SK-N-SH (cell line): ENCODE results near the gene CUBN. TPM values are rescaled to one million over a fixed set of nuclear protein-coding genes. Genes with fewer than 3 reads are reported as not detected.

Experiments
- CTCF ChIA-PET: fragments of 300-600, 350-600 bp; formaldehyde crosslinking; extraction: SDS; loops from one replicate; lab custom pipeline; 2021; lab: Yijun Ruan, JAX
- POLR2A ChIA-PET: fragments of 350-600 bp; sonication (Branson Sonifier 250); formaldehyde crosslinking; extraction: SDS; loops from one replicate; lab custom pipeline; 2020; ENCODE audit warnings: antibody characterized with exemption, inconsistent platforms; lab: Yijun Ruan, JAX
- DNase-seq: peaks from one replicate; pipeline ENCODE4 v3.0.0; 2012
- H2AFZ ChIP-seq: fragments of 200-600 bp; sonication (generic); 2 replicates; pipeline ENCODE4 v1.8.1; 2016; ENCODE audit warnings: antibody characterized with exemption, mild to moderate bottlenecking, low read depth
- H3F3A ChIP-seq: fragments of 200-600 bp; sonication (generic); replicated peaks from 2 replicates; pipeline ENCODE3; 2016; ENCODE audit warnings: antibody characterized with exemption, mild to moderate bottlenecking; ENCODE audit not compliant: insufficient read depth
- H3K27ac ChIP-seq, 2 experiments: fragments of 200-500 bp in 1 of 2; fragments of 200-600 bp in 1 of 2; sonication (Bioruptor generic) in 1 of 2; sonication (generic), shearing (Covaris generic) in 1 of 2; 2 replicates each; pipeline versions ENCODE4 v1.5.1 to v1.6.1; 2014 to 2016; ENCODE audit warnings: low read depth in 2 of 2, inconsistent platforms in 1 of 2, low read length in 1 of 2, mild to moderate bottlenecking in 1 of 2, mixed read lengths in 1 of 2
- H3K27me3 ChIP-seq: fragments of 200-600 bp; sonication (generic), shearing (Covaris generic); 2 replicates; pipeline ENCODE4 v1.6.1; 2016; ENCODE audit warnings: mixed run types; ENCODE audit not compliant: insufficient read depth
- H3K36me3 ChIP-seq, 2 experiments: fragments of 200-500 bp in 1 of 2; fragments of 200-600 bp in 1 of 2; sonication (Bioruptor generic) in 1 of 2; sonication (generic) in 1 of 2; replicated peaks in 1 of 2; 2 replicates each; pipeline versions ENCODE3 to v1.5.1; 2014 to 2016; ENCODE audit warnings: low read length in 1 of 2, mild to moderate bottlenecking in 1 of 2; ENCODE audit not compliant: insufficient read depth in 2 of 2, control insufficient read depth in 1 of 2
- H3K4me1 ChIP-seq, 2 experiments: fragments of 200-500 bp in 1 of 2; fragments of 200-600 bp in 1 of 2; sonication (Bioruptor generic) in 1 of 2; sonication (generic), shearing (Covaris generic) in 1 of 2; 2 replicates each; pipeline versions ENCODE4 v1.5.1 to v1.6.1; 2014 to 2016; ENCODE audit warnings: low read depth in 1 of 2, low read length in 1 of 2, mixed run types in 1 of 2; ENCODE audit not compliant: insufficient read depth in 2 of 2, control insufficient read depth in 1 of 2
- H3K4me2 ChIP-seq: fragments of 200-600 bp; sonication (generic), shearing (Covaris generic); 2 replicates; pipeline ENCODE4 v1.6.1; 2017; ENCODE audit warnings: mixed run types
- H3K4me3 ChIP-seq, 2 experiments: fragments of 200-500 bp in 1 of 2; fragments of 200-600 bp in 1 of 2; sonication (Bioruptor generic) in 1 of 2; sonication (generic), shearing (Covaris generic) in 1 of 2; 2 replicates each; pipeline versions ENCODE4 v1.5.1 to v1.8.1; 2014 to 2016; ENCODE audit warnings: low read depth in 2 of 2, inconsistent platforms in 1 of 2, low read length in 1 of 2, mild to moderate bottlenecking in 1 of 2, mixed read lengths in 1 of 2, moderate library complexity in 1 of 2
- H3K79me2 ChIP-seq: fragments of 200-600 bp; sonication (generic); 2 replicates; pipeline ENCODE4 v1.8.1; 2017; ENCODE audit warnings: mild to moderate bottlenecking; ENCODE audit not compliant: insufficient read depth
- H3K9ac ChIP-seq: fragments of 200-600 bp; sonication (generic); 2 replicates; pipeline ENCODE4 v1.6.1; 2017; ENCODE audit warnings: mixed run types
- H3K9me2 ChIP-seq: fragments of 200-600 bp; sonication (generic); 2 replicates; pipeline ENCODE4 v1.6.1; 2017; ENCODE audit warnings: mixed run types
- H3K9me3 ChIP-seq: fragments of 200-600 bp; sonication (generic); 2 replicates; pipeline ENCODE4 v1.6.1; 2017; ENCODE audit warnings: mixed run types, mild to moderate bottlenecking, moderate library complexity
- H4K20me1 ChIP-seq: fragments of 200-600 bp; sonication (generic); 2 replicates; pipeline ENCODE4 v1.6.1; 2017; ENCODE audit warnings: mild to moderate bottlenecking, mixed run types; ENCODE audit not compliant: insufficient read depth
- CHD2 ChIP-seq: fragments of 150-350 bp; IDR thresholded peaks from 2 replicates; pipeline ENCODE4 v1.6.1; 2018; ENCODE audit warnings: low read length; ENCODE audit not compliant: partially characterized antibody
- ELF1 ChIP-seq: IDR thresholded peaks from 2 replicates; pipeline ENCODE4 v1.4.0; 2012
- EP300 ChIP-seq, 2 experiments: IDR thresholded peaks; 2 replicates each; pipeline versions ENCODE4 v1.4.0 to v1.6.1; 2012; ENCODE audit warnings: borderline replicate concordance in 1 of 2, low read depth in 1 of 2, low read length in 1 of 2
- EZH2phosphoT487 ChIP-seq: fragments of 200-600 bp; sonication (generic); IDR thresholded peaks from 2 replicates; pipeline ENCODE4 v1.6.1; 2017; ENCODE audit warnings: low read depth, mixed run types, mild to moderate bottlenecking, antibody characterized with exemption, moderate library complexity, borderline replicate concordance
- FOXJ3 ChIP-seq: sonication (generic); formaldehyde crosslinking; IDR thresholded peaks from 2 replicates; pipeline ENCODE4 v1.5.1; 2020; ENCODE audit warnings: mild to moderate bottlenecking, missing genetic modification reagents
- FOXM1 ChIP-seq: IDR thresholded peaks from 2 replicates; pipeline ENCODE4 v1.4.0; 2012; ENCODE audit warnings: low read depth, mild to moderate bottlenecking
- GABPA ChIP-seq: IDR thresholded peaks from 2 replicates; pipeline ENCODE4 v1.4.0; 2012; ENCODE audit warnings: low read depth, mild to moderate bottlenecking
- JUND ChIP-seq: IDR thresholded peaks from 2 replicates; pipeline ENCODE4 v1.4.0; 2012
- POLR2AphosphoS5 ChIP-seq: IDR thresholded peaks from 2 replicates; pipeline ENCODE4 v1.6.1; 2012; ENCODE audit warnings: low read depth, low read length
- RAD21 ChIP-seq: IDR thresholded peaks from 2 replicates; pipeline ENCODE4 v1.6.1; 2012; ENCODE audit warnings: mild to moderate bottlenecking, low read length
- RFX5 ChIP-seq: IDR thresholded peaks from 2 replicates; pipeline ENCODE4 v1.6.1; 2012; ENCODE audit warnings: mild to moderate bottlenecking, improper control_type of control experiment, low read length
- RXRA ChIP-seq: IDR thresholded peaks from 2 replicates; pipeline ENCODE4 v1.4.0; 2012; ENCODE audit warnings: low read depth, mild to moderate bottlenecking, borderline replicate concordance
- SIN3A ChIP-seq: IDR thresholded peaks from 2 replicates; pipeline ENCODE4 v1.6.1; 2012; ENCODE audit warnings: low read depth, mild to moderate bottlenecking, low read length, moderate library complexity, borderline replicate concordance
- SMC3 ChIP-seq: IDR thresholded peaks from 2 replicates; pipeline ENCODE4 v1.6.1; 2012; ENCODE audit warnings: low read depth, low read length, improper control_type of control experiment
- TAF1 ChIP-seq: IDR thresholded peaks from 2 replicates; pipeline ENCODE4 v1.6.1; 2012; ENCODE audit warnings: low read depth, mild to moderate bottlenecking, low read length, moderate library complexity, borderline replicate concordance
- TCF12 ChIP-seq: IDR thresholded peaks from 2 replicates; pipeline ENCODE4 v1.4.0; 2012
- TEAD4 ChIP-seq: IDR thresholded peaks from 2 replicates; pipeline ENCODE4 v1.4.0; 2012; ENCODE audit warnings: mild to moderate bottlenecking, borderline replicate concordance; ENCODE audit not compliant: insufficient read depth
- WGBS: methylation state at CpG from one replicate; pipeline ENCODE4 v1.1.6; 2017; ENCODE audit warnings: low lambda C conversion rate; 5-methylcytosine and 5-hydroxymethylcytosine counted together
- polyA plus RNA-seq, 3 experiments: library from polyadenylated mRNA; depleted of rRNA; stranded (reverse); fragments of >200 nt; gene quantifications; 2 replicates each; pipeline ENCODE4 v1.2.3, GENCODE V29; 2012
- TF ChIP-seq, protein P1 (sequence below): IDR thresholded peaks from 2 replicates; pipeline ENCODE4; 2012
- TF ChIP-seq, protein P2 (sequence below): fragments of 150-350 bp; IDR thresholded peaks from 2 replicates; pipeline ENCODE4 v1.6.1; 2016; ENCODE audit warnings: mild to moderate bottlenecking, low read depth, low read length
- TF ChIP-seq, protein P3 (sequence below): IDR thresholded peaks from 2 replicates; pipeline ENCODE4 v1.4.0; 2012; ENCODE audit warnings: low read depth, borderline replicate concordance

Gene CUBN
- polyA plus RNA-seq, 1 of the 3 experiments (the other 2 are of a cell fraction) = 2.4 TPM

- ChIA-PET POLR2A (no interaction called here), CTCF (no interaction called here)
- TF ChIP-seq EZH2phosphoT487 = no peak
- TF ChIP-seq RAD21 = no peak
- no peak for TF ChIP-seq SIN3A
- TF ChIP-seq TAF1 = no peak
- TF ChIP-seq, protein P1, sequence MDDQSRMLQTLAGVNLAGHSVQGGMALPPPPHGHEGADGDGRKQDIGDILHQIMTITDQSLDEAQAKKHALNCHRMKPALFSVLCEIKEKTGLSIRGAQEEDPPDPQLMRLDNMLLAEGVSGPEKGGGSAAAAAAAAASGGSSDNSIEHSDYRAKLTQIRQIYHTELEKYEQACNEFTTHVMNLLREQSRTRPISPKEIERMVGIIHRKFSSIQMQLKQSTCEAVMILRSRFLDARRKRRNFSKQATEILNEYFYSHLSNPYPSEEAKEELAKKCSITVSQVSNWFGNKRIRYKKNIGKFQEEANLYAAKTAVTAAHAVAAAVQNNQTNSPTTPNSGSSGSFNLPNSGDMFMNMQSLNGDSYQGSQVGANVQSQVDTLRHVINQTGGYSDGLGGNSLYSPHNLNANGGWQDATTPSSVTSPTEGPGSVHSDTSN = no peak
- Histone ChIP-seq H3K9me3 (no peaks in the 10 kb centered on the region), H3K27ac (no peak overlapping the region), H3K9ac (no peak overlapping the region), H2AFZ (no peak overlapping the region), H3K79me2 (no peaks in the 10 kb centered on the region), H3K27me3 (no peaks in the 10 kb centered on the region), H4K20me1 (no peaks in the 10 kb centered on the region), H3F3A (peaks cover 4% of the 10 kb centered on the region), H3K9me2 (no peaks in the 10 kb centered on the region), H3K4me2 (no peak overlapping the region), H3K36me3 (no peaks in the 10 kb centered on the region), H3K4me1 (peaks cover 0 to 3% of the 10 kb centered on the region in 2 experiments; a peak in 1 of 4 replicates), H3K4me3 (no peak overlapping the region)
- 85% methylated on average over 5 of the region's 5 CpGs for whole genome bisulfite sequencing
- no peak for DNase-seq
These were observed 91.0 kb downstream of the CUBN start for GRCh38 chr10:17038627-17039026.

GRCh38 chr10:17037910-17038309 lies 91.7 kb downstream of the CUBN start:
- H4K20me1 ChIP-seq = no peaks in the 10 kb centered on the region

More at GRCh38 chr10:17037910-17038309, 91.7 kb downstream of the CUBN start:
- TF ChIP-seq EP300 (IDR thresholded peaks at IDR 0.05; ENCODE audit: borderline replicate concordance in 1 of 2, low read depth in 1 of 2, low read length in 1 of 2) (no peak), GABPA (no peak), TEAD4 (no peak), RFX5 (no peak), JUND (no peak), ELF1 (no peak), SMC3 (no peak), POLR2AphosphoS5 (no peak), RXRA (no peak), TCF12 (no peak), SIN3A (no peak), FOXJ3 (no peak), CHD2 (no peak), FOXM1 (no peak), RAD21 (no peak), EZH2phosphoT487 (no peak)
- TF ChIP-seq, protein P2, sequence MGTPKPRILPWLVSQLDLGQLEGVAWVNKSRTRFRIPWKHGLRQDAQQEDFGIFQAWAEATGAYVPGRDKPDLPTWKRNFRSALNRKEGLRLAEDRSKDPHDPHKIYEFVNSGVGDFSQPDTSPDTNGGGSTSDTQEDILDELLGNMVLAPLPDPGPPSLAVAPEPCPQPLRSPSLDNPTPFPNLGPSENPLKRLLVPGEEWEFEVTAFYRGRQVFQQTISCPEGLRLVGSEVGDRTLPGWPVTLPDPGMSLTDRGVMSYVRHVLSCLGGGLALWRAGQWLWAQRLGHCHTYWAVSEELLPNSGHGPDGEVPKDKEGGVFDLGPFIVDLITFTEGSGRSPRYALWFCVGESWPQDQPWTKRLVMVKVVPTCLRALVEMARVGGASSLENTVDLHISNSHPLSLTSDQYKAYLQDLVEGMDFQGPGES = no peak
- TF ChIP-seq, protein P3, sequence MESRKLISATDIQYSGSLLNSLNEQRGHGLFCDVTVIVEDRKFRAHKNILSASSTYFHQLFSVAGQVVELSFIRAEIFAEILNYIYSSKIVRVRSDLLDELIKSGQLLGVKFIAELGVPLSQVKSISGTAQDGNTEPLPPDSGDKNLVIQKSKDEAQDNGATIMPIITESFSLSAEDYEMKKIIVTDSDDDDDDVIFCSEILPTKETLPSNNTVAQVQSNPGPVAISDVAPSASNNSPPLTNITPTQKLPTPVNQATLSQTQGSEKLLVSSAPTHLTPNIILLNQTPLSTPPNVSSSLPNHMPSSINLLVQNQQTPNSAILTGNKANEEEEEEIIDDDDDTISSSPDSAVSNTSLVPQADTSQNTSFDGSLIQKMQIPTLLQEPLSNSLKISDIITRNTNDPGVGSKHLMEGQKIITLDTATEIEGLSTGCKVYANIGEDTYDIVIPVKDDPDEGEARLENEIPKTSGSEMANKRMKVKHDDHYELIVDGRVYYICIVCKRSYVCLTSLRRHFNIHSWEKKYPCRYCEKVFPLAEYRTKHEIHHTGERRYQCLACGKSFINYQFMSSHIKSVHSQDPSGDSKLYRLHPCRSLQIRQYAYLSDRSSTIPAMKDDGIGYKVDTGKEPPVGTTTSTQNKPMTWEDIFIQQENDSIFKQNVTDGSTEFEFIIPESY = no peak
- TF ChIP-seq, all 33 proteins: peak for 0
- Histone ChIP-seq H2AFZ (no peak overlapping the region), H3K9me2 (no peaks in the 10 kb centered on the region), H3K4me3 (no peak overlapping the region), H3K4me1 (peaks cover 0 to 3% of the 10 kb centered on the region in 2 experiments; a peak in 1 of 4 replicates), H3K79me2 (no peaks in the 10 kb centered on the region), H3K27ac (no peak overlapping the region), H3F3A (peaks cover 4% of the 10 kb centered on the region), H3K4me2 (no peak overlapping the region), H3K27me3 (no peaks in the 10 kb centered on the region), H3K36me3 (no peaks in the 10 kb centered on the region), H3K9me3 (no peaks in the 10 kb centered on the region), H3K9ac (no peak overlapping the region)
- ChIA-PET CTCF (no interaction called here), POLR2A (no interaction called here)
- DNase-seq = no peak
- 92% methylated on average over 6 of the region's 6 CpGs for WGBS
